ENCODE measurements around the gene DYNC1H1.
A peak's percentile ranks its signal among the peaks of the same experiment; 100 is the strongest.

DYNC1H1 gene

DNA sequence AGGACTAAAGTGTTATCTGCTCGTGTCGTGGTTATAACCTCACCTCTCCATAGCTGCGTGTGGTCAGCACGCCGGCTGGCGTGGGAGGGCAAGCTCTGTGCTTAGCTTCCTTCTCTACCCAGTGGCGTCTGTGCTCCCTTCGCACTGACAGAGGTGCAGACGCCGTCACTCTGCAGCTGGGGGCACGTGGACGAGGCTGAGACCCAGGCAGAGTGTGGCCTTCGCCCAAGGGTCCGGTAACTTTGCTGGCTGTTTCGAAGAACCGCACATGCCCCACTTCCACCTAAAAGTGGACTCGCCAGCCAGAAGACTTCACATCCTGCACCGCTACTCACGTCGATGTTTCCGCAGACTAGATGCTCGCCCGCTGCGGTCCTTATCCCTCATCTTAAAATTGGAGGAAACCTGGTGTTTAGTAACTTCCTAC lies 35.9 kb upstream of the DYNC1H1 start:
- Histone ChIP-seq H2AFZ (ENCODE audit: low read length) (no peak overlapping the region), H3K79me1 (ENCODE audit: low read depth, low read length) (no peaks in the 10 kb centered on the region), H4K91ac (ENCODE audit: low read depth, low read length, poor library complexity) (no peak overlapping the region), H3K9ac (ENCODE audit: low read depth, low read length, poor library complexity) (no peak overlapping the region), H3K9me3 (replicated peaks in 1 of 2; ENCODE audit: control insufficient read depth in 2 of 2, insufficient read depth in 1 of 2, low read depth in 1 of 2, low read length in 2 of 2) (no peaks in the 10 kb centered on the region), H3K14ac (ENCODE audit: low read length) (no peak overlapping the region), H3K4me3 (ENCODE audit: low read length in 2 of 2) (no peak overlapping the region), H3K23ac (ENCODE audit: low read depth, low read length, poor library complexity) (no peak overlapping the region), H2BK120ac (ENCODE audit: low read depth, low read length) (peak overlapping the region; percentile 2), H3K36me3 (replicated peaks in 1 of 2; ENCODE audit: control insufficient read depth in 2 of 2, insufficient read depth in 2 of 2, low read length in 2 of 2) (peaks cover 2 to 25% of the 10 kb centered on the region in 2 donors), H3K18ac (ENCODE audit: low read length) (no peak overlapping the region), H4K8ac (ENCODE audit: low read depth, low read length) (no peak overlapping the region), H2BK5ac (ENCODE audit: low read length) (no peak overlapping the region), H3K4ac (ENCODE audit: low read length) (no peak overlapping the region), H3K4me2 (ENCODE audit: insufficient read depth, low read length, poor library complexity, severe bottlenecking) (no peak overlapping the region), H3K4me1 (ENCODE audit: control insufficient read depth in 2 of 2, insufficient read depth in 1 of 2, low read depth in 1 of 2, low read length in 2 of 2) (no peaks in the 10 kb centered on the region), H3K27me3 (ENCODE audit: control insufficient read depth in 3 of 3, insufficient read depth in 3 of 3, low read depth in 1 of 3, low read length in 3 of 3) (no peaks in the 10 kb centered on the region), H2AK5ac (ENCODE audit: low read depth, low read length) (no peak overlapping the region), H2BK12ac (ENCODE audit: low read length) (no peak overlapping the region), H3K27ac (replicated peaks; ENCODE audit: low read length) (no peak overlapping the region), H2BK15ac (ENCODE audit: low read length) (no peak overlapping the region)
- no CpG with 5 or more reads among the region's 24 CpGs for WGBS, 2 donors (ENCODE audit: extremely low coverage in 2 of 2, insufficient read length in 2 of 2, insufficient replicate concordance in 1 of 2)
- no peak for DNase-seq (ENCODE audit: low spot score)

- H2AK5ac ChIP-seq (ENCODE audit: low read depth, low read length): no peak overlapping the region
- no CpG with 5 or more reads among the region's 10 CpGs for WGBS, 2 donors (ENCODE audit: extremely low coverage in 2 of 2, insufficient read length in 2 of 2, insufficient replicate concordance in 1 of 2)
Measured at GRCh38 chr14:101929096-101929495, 35.3 kb upstream of the DYNC1H1 start.

GRCh38 chr14:101929946-101930345 lies 34.4 kb upstream of the DYNC1H1 start:
- H4K91ac ChIP-seq (ENCODE audit: low read depth, low read length, poor library complexity): no peak overlapping the region
- H3K79me1 ChIP-seq (ENCODE audit: low read depth, low read length): peaks cover 2% of the 10 kb centered on the region
- no peak overlapping the region for H4K8ac ChIP-seq (ENCODE audit: low read depth, low read length)
- no peak overlapping the region for H3K4me2 ChIP-seq (ENCODE audit: insufficient read depth, low read length, poor library complexity, severe bottlenecking)
- H3K27me3 ChIP-seq (ENCODE audit: control insufficient read depth in 3 of 3, insufficient read depth in 3 of 3, low read depth in 1 of 3, low read length in 3 of 3): no peaks in the 10 kb centered on the region
- H3K4ac ChIP-seq (ENCODE audit: low read length): no peak overlapping the region
- no peak for DNase-seq (ENCODE audit: low spot score)
- H3K14ac ChIP-seq (ENCODE audit: low read length): no peak overlapping the region
- H2AFZ ChIP-seq (ENCODE audit: low read length): no peak overlapping the region
- peak overlapping the region; percentile 59 for H3K23ac ChIP-seq (ENCODE audit: low read depth, low read length, poor library complexity)
- peaks cover 2 to 18% of the 10 kb centered on the region in 2 donors for H3K36me3 ChIP-seq (replicated peaks in 1 of 2; ENCODE audit: control insufficient read depth in 2 of 2, insufficient read depth in 2 of 2, low read length in 2 of 2)
- H3K9me3 ChIP-seq (replicated peaks in 1 of 2; ENCODE audit: control insufficient read depth in 2 of 2, insufficient read depth in 1 of 2, low read depth in 1 of 2, low read length in 2 of 2): no peaks in the 10 kb centered on the region
- no peak overlapping the region for H2BK12ac ChIP-seq (ENCODE audit: low read length)
- no peak overlapping the region for H3K18ac ChIP-seq (ENCODE audit: low read length)
- no peak overlapping the region for H2BK5ac ChIP-seq (ENCODE audit: low read length)
- no peaks in the 10 kb centered on the region for H3K4me1 ChIP-seq (ENCODE audit: control insufficient read depth in 2 of 2, insufficient read depth in 1 of 2, low read depth in 1 of 2, low read length in 2 of 2)
- no peak overlapping the region for H3K9ac ChIP-seq (ENCODE audit: low read depth, low read length, poor library complexity)
- peak overlapping the region; percentile 61 for H2AK5ac ChIP-seq (ENCODE audit: low read depth, low read length)
- H2BK15ac ChIP-seq (ENCODE audit: low read length): no peak overlapping the region
- no peak overlapping the region for H3K27ac ChIP-seq (replicated peaks; ENCODE audit: low read length)
- no CpG with 5 or more reads among the region's 9 CpGs for WGBS, 2 donors (ENCODE audit: extremely low coverage in 2 of 2, insufficient read length in 2 of 2, insufficient replicate concordance in 1 of 2)
- H3K4me3 ChIP-seq (ENCODE audit: low read length in 2 of 2): no peak overlapping the region
- no peak overlapping the region for H2BK120ac ChIP-seq (ENCODE audit: low read depth, low read length)

More at GRCh38 chr14:101929096-101929495, 35.3 kb upstream of the DYNC1H1 start:
- H2BK120ac ChIP-seq (ENCODE audit: low read depth, low read length): no peak overlapping the region
- H3K14ac ChIP-seq (ENCODE audit: low read length): no peak overlapping the region
- H3K79me1 ChIP-seq (ENCODE audit: low read depth, low read length): no peaks in the 10 kb centered on the region
- no peak overlapping the region for H3K9ac ChIP-seq (ENCODE audit: low read depth, low read length, poor library complexity)
- H2BK5ac ChIP-seq (ENCODE audit: low read length): no peak overlapping the region
- no peak overlapping the region for H3K23ac ChIP-seq (ENCODE audit: low read depth, low read length, poor library complexity)
- no peak overlapping the region for H4K91ac ChIP-seq (ENCODE audit: low read depth, low read length, poor library complexity)
- no peak overlapping the region for H3K27ac ChIP-seq (replicated peaks; ENCODE audit: low read length)
- no peaks in the 10 kb centered on the region for H3K27me3 ChIP-seq (ENCODE audit: control insufficient read depth in 3 of 3, insufficient read depth in 3 of 3, low read depth in 1 of 3, low read length in 3 of 3)
- DNase-seq (ENCODE audit: low spot score): no peak
- no peak overlapping the region for H4K8ac ChIP-seq (ENCODE audit: low read depth, low read length)
- no peaks in the 10 kb centered on the region for H3K9me3 ChIP-seq (replicated peaks in 1 of 2; ENCODE audit: control insufficient read depth in 2 of 2, insufficient read depth in 1 of 2, low read depth in 1 of 2, low read length in 2 of 2)
- no peak overlapping the region for H2AFZ ChIP-seq (ENCODE audit: low read length)
- H3K4ac ChIP-seq (ENCODE audit: low read length): no peak overlapping the region
- no peaks in the 10 kb centered on the region for H3K4me1 ChIP-seq (ENCODE audit: control insufficient read depth in 2 of 2, insufficient read depth in 1 of 2, low read depth in 1 of 2, low read length in 2 of 2)
- peaks cover 2 to 24% of the 10 kb centered on the region in 2 donors for H3K36me3 ChIP-seq (replicated peaks in 1 of 2; ENCODE audit: control insufficient read depth in 2 of 2, insufficient read depth in 2 of 2, low read length in 2 of 2)
- no peak overlapping the region for H3K4me3 ChIP-seq (ENCODE audit: low read length in 2 of 2)
- no peak overlapping the region for H2BK12ac ChIP-seq (ENCODE audit: low read length)
- no peak overlapping the region for H3K18ac ChIP-seq (ENCODE audit: low read length)
- H2BK15ac ChIP-seq (ENCODE audit: low read length): no peak overlapping the region
- no peak overlapping the region for H3K4me2 ChIP-seq (ENCODE audit: insufficient read depth, low read length, poor library complexity, severe bottlenecking)

DNA sequence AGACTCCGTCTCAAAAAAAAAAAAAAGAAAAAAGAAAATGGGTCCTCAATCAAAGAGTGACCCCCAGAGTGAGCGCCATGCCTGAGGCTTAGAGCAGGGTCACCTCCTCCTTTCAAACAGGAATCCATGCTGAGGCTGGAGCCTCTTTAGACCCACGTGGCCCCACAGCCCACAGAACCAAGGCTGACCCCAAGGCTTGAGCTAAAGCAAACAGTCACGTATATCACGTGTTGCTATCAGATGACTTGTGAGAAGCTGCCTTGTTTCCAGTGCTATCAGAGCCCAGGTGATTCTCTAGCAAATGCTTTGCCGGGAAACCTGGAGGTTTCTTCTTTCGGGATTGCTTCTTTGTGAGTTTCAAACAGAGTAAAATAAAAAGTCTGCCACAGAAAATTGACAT lies 31.7 kb upstream of the DYNC1H1 start:
- no peaks in the 10 kb centered on the region for H3K27me3 ChIP-seq (ENCODE audit: control insufficient read depth in 3 of 3, insufficient read depth in 3 of 3, low read depth in 1 of 3, low read length in 3 of 3)

More for the DNA sequence above, 31.7 kb upstream of the DYNC1H1 start:
- Histone ChIP-seq H4K91ac (ENCODE audit: low read depth, low read length, poor library complexity) (no peak overlapping the region), H3K18ac (ENCODE audit: low read length) (no peak overlapping the region), H4K8ac (ENCODE audit: low read depth, low read length) (no peak overlapping the region), H2BK15ac (ENCODE audit: low read length) (no peak overlapping the region), H2AFZ (ENCODE audit: low read length) (peak overlapping the region; percentile 61), H3K4me2 (ENCODE audit: insufficient read depth, low read length, poor library complexity, severe bottlenecking) (no peak overlapping the region), H2BK120ac (ENCODE audit: low read depth, low read length) (no peak overlapping the region), H3K27ac (replicated peaks; ENCODE audit: low read length) (no peak overlapping the region), H3K14ac (ENCODE audit: low read length) (no peak overlapping the region), H3K79me1 (ENCODE audit: low read depth, low read length) (peaks cover 2% of the 10 kb centered on the region), H3K9me3 (replicated peaks in 1 of 2; ENCODE audit: control insufficient read depth in 2 of 2, insufficient read depth in 1 of 2, low read depth in 1 of 2, low read length in 2 of 2) (no peaks in the 10 kb centered on the region), H2AK5ac (ENCODE audit: low read depth, low read length) (no peak overlapping the region), H3K4ac (ENCODE audit: low read length) (no peak overlapping the region), H3K36me3 (replicated peaks in 1 of 2; ENCODE audit: control insufficient read depth in 2 of 2, insufficient read depth in 2 of 2, low read length in 2 of 2) (peaks cover 0 to 7% of the 10 kb centered on the region in 2 donors), H3K23ac (ENCODE audit: low read depth, low read length, poor library complexity) (no peak overlapping the region), H2BK5ac (ENCODE audit: low read length) (no peak overlapping the region), H3K4me1 (ENCODE audit: control insufficient read depth in 2 of 2, insufficient read depth in 1 of 2, low read depth in 1 of 2, low read length in 2 of 2) (no peaks in the 10 kb centered on the region), H3K9ac (ENCODE audit: low read depth, low read length, poor library complexity) (no peak overlapping the region), H3K4me3 (ENCODE audit: low read length in 2 of 2) (no peak overlapping the region), H2BK12ac (ENCODE audit: low read length) (no peak overlapping the region)
- DNase-seq (ENCODE audit: low spot score): no peak
- WGBS, 2 donors (ENCODE audit: extremely low coverage in 2 of 2, insufficient read length in 2 of 2, insufficient replicate concordance in 1 of 2): no CpG with 5 or more reads among the region's 7 CpGs
